Right renal cortex interstitium (tissue), 3 donors: ENCODE data around the gene AURKAIP1. TPM values are rescaled to one million over a fixed set of nuclear protein-coding genes. Genes with fewer than 3 reads are reported as not detected.

ENCODE experiments used
- DNase-seq, 3 donors: peaks; one replicate each; pipeline ENCODE4 v3.0.0-alpha.2; 2013; ENCODE audit warnings: low read depth in 3 of 3, low spot score in 2 of 3
- polyA plus RNA-seq, 3 donors: library from polyadenylated mRNA; unstranded; fragments of 120-200 nt; gene quantifications; one replicate each; pipeline ENCODE4 v1.2.1, GENCODE V29; 2013; ENCODE audit not compliant: insufficient read length in 3 of 3

Gene AURKAIP1
- polyA plus RNA-seq, 3 donors: 51.9 to 65.7 (median 55.1) TPM

DNA sequence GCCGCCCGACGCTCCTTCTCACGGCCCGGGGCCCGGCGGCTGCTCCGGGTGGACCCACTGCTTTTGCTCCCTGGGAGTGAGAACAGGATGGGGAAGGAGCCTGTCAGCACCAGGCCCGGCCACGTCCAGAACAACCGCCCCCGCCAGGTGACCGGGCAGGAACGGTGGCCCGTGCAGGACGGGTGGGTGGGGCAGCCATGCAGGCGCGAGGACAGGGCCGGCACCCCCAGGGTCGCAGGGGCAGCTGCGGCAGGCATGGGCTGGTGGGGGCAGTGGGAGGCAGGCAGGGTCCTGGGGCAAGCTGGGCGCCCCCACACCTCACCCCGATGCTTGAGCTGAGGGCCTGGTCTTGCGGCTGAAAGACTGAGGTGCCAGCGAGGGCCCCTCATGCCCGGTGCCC lies 38.6 kb downstream of the AURKAIP1 start:
- no peak for DNase-seq

DNA sequence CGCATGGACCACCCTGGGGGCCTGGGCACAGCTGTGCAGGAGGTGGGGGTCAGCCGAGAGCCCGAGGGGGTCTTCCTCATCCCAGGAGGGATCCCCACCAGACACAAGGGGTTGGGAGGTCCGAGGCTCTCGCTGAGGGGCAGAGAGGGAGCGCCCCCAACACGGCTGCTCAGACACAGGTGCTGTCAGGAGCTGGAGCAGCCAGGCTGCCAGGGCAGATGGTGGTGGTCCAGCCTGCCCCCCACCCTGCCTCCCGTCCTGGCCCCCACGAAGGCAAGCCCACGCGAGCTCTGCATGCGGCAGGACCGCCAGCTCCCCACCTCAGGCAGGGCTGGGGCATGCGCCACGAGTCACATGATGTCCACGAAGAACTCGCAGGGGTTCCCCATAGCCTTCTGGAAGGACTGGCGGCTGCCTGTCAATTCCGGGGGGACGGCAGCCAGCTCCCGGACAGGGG lies 39.2 kb downstream of the AURKAIP1 start:
- DNase-seq: no peak

GRCh38 chr1:1335283-1335682 lies 39.7 kb downstream of the AURKAIP1 start:
- DNase-seq: no peak

DNA sequence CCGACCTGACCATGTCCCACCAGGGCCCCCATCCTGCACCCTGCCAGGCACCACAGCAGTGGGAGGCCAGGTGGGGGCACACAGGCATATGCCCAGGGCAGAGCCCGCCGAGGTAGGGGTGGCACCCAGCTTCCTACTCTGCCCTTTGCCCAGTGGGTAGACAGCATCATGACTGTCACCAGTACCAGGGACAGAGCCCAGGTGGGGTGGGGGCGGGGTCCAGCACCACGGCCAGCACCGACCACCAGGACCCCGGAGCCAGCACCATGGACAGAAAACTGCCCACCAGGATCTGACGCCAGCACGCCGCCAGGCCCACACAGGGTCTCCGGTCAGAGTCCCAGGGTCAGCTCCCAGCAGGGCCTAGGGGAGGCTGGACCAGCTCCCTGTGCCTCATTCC lies 40.2 kb downstream of the AURKAIP1 start:
- DNase-seq: no peak

- no peak for DNase-seq
Measured at GRCh38 chr1:1333551-1334241, 41.3 kb downstream of the AURKAIP1 start.

GRCh38 chr1:1332774-1333480 lies 42.1 kb downstream of the AURKAIP1 start:
- DNase-seq: no peak

GRCh38 chr1:1332031-1332755 lies 42.8 kb downstream of the AURKAIP1 start:
- DNase-seq: no peak

GRCh38 chr1:1331068-1331965 lies 43.7 kb downstream of the AURKAIP1 start, which contains the start of gene TAS1R3:
TSS of gene TAS1R3 (plus strand) at chr1:1331280. CDS start at chr1:1331346, 66 bp downstream.
- DNase-seq: no peak

DNA sequence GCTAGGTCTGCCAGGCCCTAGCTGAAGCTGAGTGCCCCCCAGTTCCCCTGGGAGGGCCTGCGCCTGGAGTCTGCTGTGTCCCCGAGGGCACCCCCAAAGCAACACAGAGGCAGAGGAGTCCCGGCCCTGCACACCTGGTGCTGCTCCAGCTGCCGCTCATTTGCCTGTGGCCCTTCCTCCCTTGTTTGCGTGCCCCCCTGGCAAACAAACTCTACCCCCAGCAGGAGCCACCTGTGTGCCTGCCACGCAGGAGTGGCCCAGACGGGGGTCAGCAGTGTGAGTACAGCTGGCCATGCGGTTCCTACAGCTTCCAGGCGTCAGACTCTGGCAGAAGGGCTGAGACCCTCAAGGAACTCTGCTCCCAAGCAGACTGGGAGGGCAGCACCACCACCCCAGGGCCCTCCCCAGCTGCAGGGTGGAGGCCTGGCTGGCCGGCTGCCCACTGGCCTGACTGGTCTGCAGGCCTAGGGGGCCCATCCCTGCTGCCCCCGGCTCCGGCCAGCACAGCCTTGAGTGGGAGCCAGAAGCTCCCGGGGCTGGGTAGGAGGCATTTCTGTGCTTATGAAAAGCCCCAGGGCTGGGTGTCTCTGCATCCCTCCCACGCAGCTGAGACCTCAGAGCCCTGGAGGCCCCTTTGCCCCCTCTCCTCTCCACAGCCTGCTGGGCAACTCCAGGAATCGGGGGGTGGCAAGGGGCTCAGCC lies 44.5 kb downstream of the AURKAIP1 start:
- no peak for DNase-seq

GRCh38 chr1:1329304-1330210 lies 45.5 kb downstream of the AURKAIP1 start:
- no peak for DNase-seq

DNA sequence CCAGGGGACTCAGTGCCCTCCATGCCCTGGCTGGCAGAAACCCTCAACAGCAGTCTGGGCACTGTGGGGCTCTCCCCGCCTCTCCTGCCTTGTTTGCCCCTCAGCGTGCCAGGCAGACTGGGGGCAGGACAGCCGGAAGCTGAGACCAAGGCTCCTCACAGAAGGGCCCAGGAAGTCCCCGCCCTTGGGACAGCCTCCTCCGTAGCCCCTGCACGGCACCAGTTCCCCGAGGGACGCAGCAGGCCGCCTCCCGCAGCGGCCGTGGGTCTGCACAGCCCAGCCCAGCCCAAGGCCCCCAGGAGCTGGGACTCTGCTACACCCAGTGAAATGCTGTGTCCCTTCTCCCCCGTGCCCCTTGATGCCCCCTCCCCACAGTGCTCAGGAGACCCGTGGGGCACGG lies 46.8 kb downstream of the AURKAIP1 start:
- no peak for DNase-seq

DNA sequence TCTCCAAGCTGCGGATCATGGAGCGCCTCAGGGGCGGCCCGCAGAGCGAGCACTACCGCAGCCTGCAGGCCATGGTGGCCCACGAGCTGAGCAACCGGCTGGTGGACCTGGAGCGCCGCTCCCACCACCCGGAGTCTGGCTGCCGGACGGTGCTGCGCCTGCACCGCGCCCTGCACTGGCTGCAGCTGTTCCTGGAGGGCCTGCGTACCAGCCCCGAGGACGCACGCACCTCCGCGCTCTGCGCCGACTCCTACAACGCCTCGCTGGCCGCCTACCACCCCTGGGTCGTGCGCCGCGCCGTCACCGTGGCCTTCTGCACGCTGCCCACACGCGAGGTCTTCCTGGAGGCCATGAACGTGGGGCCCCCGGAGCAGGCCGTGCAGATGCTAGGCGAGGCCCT lies 47.7 kb downstream of the AURKAIP1 start:
- no peak for DNase-seq

GRCh38 chr1:1326075-1326605 lies 48.9 kb downstream of the AURKAIP1 start:
- DNase-seq: no peak

DNA sequence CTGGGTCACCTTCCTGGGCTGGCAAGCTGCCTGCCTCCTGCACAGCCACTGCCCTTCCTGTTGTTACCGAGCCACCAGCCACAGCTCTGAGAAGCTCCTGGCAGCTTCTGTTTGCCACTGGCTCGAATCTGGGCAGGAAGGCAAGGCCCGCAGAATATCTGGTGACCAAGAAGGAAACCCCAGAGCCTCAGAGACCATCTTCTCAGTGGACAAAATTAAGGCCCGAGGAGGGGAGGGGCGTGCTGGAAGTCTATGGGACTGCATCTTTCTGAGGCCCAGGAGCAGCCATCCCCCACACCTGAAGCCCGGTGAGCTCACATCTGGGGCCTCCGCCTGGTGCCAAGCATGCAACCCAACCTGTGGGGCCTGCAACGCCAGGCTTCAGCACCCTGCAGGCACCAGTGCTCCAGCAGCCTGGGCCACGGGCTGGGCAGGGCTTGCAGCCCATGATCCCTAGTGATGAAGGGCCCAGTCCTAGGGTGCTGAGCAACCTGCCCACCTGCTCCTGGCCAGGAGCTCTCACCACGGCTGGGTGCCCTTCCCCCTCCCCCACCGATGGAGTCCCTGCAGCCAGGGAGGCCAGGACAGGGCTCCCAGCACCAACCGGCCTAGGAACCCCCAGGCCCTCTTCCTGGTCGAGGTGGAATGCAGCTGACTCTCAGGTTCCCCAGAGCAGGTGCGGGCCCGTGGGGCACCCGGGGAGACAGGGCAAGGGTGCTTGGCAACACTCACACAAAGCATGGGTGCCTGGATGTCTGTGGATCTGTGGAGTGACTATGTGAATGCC lies 49.5 kb downstream of the AURKAIP1 start:
- no peak for DNase-seq

GRCh38 chr1:1324524-1325287 lies 50.3 kb downstream of the AURKAIP1 start, which contains the start of the genes CPTP and INTS11:
TSS of gene CPTP (plus strand) at chr1:1324802. CDS start at chr1:1326911, 2,109 bp downstream.
TSS of gene INTS11 (minus strand) at chr1:1324660. CDS start at chr1:1324608, 52 bp downstream.
- DNase-seq: peak in 2 of 3 donors; percentile 76 to 78

GRCh38 chr1:1324084-1324523 lies 50.9 kb downstream of the AURKAIP1 start:
- DNase-seq: no peak
